Chondrocyte (in vitro differentiated cells): ENCODE data around the gene HES7. TPM values are rescaled to one million over a fixed set of nuclear protein-coding genes. Genes with fewer than 3 reads are reported as not detected.

Experiments
- DNase-seq: peaks from one replicate; pipeline ENCODE4 v3.0.0; 2021; ENCODE audit warnings: mixed read lengths, low spot score
- H3K27ac Mint-ChIP-seq: one replicate; pipeline ENCODE4 v1.8.0; 2021; ENCODE audit warnings: mild to moderate bottlenecking, moderate library complexity, mixed read lengths; ENCODE audit not compliant: unreplicated experiment
- H3K27me3 Mint-ChIP-seq: 2 replicates; pipeline ENCODE4 v1.8.0; 2021; ENCODE audit warnings: low read depth, mixed read lengths
- H3K36me3 Mint-ChIP-seq: 2 replicates; pipeline ENCODE4 v1.8.0; 2021; ENCODE audit warnings: low read depth, mixed read lengths
- H3K4me1 Mint-ChIP-seq: 2 replicates; pipeline ENCODE4 v1.8.0; 2021; ENCODE audit warnings: low read depth, mild to moderate bottlenecking, mixed read lengths
- H3K4me3 Mint-ChIP-seq: one replicate; pipeline ENCODE4 v1.8.0; 2021; ENCODE audit warnings: mild to moderate bottlenecking, moderate library complexity, mixed read lengths; ENCODE audit not compliant: unreplicated experiment
- H3K9me3 Mint-ChIP-seq: 2 replicates; pipeline ENCODE4 v1.8.0; 2021; ENCODE audit warnings: low read depth, mixed read lengths
- CTCF ChIP-seq: fragments of 200-600 bp; sonication (generic); IDR thresholded peaks from 2 replicates; pipeline ENCODE4 v1.5.0; 2021; ENCODE audit warnings: antibody characterized with exemption, mild to moderate bottlenecking, moderate library complexity
- total RNA-seq: library from RNA; stranded (reverse); gene quantifications from 3 replicates; pipeline ENCODE4 v1.2.1, GENCODE V29; 2021

Gene HES7
- total RNA-seq, 1 donor from 2014 or later = 1.5 TPM

DNA sequence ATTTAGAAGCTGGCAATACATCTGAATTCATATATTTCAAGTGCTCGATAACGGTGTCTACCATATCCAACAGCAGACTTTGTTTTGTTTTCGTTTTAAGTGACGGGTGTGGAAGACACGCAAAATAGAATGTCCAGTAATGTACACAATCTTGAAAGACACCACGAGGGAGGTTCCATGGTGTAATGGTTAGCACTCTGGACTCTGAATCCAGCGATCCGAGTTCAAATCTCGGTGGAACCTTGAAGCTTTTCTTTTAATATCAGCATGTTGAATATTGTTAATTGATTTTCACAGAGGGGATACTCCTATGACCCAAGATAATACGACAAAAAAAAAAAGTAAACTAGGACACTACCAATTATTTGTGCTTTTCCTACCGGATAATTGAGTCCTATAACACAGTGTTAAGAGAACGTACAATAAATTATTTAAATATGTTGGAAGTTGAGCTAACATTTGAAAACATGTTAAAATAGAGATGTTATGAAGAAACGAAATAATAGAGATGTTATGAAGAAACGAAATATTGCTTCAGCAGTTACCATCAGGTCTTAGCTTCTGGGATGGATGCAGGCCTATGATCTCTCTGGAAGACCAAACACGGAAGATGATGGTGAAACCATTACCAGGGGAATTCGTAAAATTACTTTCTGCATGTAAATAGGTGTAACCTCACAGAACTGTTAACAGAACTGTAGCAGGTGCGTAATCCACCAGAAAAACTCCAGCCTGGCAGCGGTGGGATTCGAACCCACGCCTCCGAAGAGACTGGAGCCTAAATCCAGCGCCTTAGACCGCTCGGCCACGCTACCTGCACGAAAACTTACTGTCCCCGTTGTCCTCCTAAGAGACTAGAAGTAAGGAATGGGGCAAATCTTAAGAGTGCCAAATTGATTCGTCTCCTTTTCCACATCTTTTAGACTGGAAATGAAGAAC, 4.1 kb downstream of the HES7 start:
- Mint-ChIP-seq H3K27ac (peak overlapping the region; percentile 93), H3K36me3 (no peaks in the 10 kb centered on the region), H3K9me3 (no peaks in the 10 kb centered on the region), H3K4me1 (peaks cover 51% of the 10 kb centered on the region), H3K4me3 (peak overlapping the region; percentile 92), H3K27me3 (peaks cover 10% of the 10 kb centered on the region)
- DNase-seq = no peak
- TF ChIP-seq CTCF = no peak

- peaks cover 42% of the 10 kb centered on the region for H3K4me1 Mint-ChIP-seq
Measured at GRCh38 chr17:8118769-8119580, 4.9 kb downstream of the HES7 start.

DNA sequence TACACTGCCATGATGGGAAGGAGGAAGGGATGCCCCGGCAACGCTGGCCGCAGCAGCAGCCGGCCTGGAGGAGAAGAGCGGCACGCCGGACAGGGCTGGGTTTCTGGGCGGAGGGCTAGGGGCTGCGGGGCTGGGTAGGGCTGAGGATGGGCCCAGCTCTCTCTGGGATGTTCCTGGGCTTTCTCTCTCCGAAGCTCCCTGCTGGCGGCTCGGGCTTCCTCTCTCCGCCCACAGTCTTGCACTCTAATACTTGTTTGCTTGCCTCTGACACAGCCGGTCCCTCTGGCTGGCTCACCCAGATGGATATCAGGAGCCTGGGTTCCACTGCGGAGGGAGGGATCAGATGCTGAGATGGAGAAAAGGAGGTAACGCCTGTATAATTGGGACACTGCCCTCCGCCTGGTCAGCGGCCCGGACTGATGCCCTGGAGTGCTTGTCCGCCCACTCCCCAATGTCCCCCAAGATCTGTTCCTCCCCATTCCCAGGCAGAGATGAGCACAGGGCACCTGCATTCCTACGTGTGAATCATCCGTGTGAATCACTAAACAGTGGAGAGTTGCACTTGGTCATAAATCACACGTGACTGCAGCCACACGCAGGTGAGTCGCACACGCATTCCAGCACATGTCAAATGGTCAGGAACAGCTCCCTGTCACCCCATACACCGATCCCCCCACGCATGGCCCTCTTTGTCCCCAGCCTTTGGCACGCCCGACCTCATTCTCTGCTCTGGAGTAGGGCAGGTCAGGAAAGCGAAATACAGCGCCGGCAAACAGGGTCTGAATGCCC, 5.7 kb downstream of the HES7 start, which contains the start of gene ALOXE3:
ALOXE3 (minus strand) TSS at position 535 of the 789 bp plus-strand sequence; CDS start at position 11, 524 bp downstream.
- TF ChIP-seq CTCF = no peak
- Mint-ChIP-seq H3K27ac (peak within 1 kb of the TSS; percentile 93), H3K36me3 (no peaks in the 10 kb centered on the region), H3K4me3 (peak within 1 kb of the TSS; percentile 84), H3K27me3 (peaks cover 21% of the 10 kb centered on the region), H3K9me3 (no peaks in the 10 kb centered on the region), H3K4me1 (peaks cover 34% of the 10 kb centered on the region)
- no peak for DNase-seq

More at GRCh38 chr17:8118769-8119580, 4.9 kb downstream of the HES7 start:
- no peaks in the 10 kb centered on the region for H3K36me3 Mint-ChIP-seq
- peak; percentile 97 for TF ChIP-seq CTCF
- peak overlapping the region; percentile 93 for H3K27ac Mint-ChIP-seq
- H3K27me3 Mint-ChIP-seq = peaks cover 17% of the 10 kb centered on the region
- H3K9me3 Mint-ChIP-seq = no peaks in the 10 kb centered on the region
- DNase-seq = no peak
- peak overlapping the region; percentile 84 for H3K4me3 Mint-ChIP-seq

- Mint-ChIP-seq H3K27me3 (peaks cover 28% of the 10 kb centered on the region), H3K27ac (peak overlapping the region; percentile 93), H3K36me3 (no peaks in the 10 kb centered on the region), H3K4me3 (peak overlapping the region; percentile 84), H3K9me3 (no peaks in the 10 kb centered on the region), H3K4me1 (peaks cover 29% of the 10 kb centered on the region)
- DNase-seq = no peak
- no peak for TF ChIP-seq CTCF
Measured at GRCh38 chr17:8117367-8117979, 6.4 kb downstream of the HES7 start.
